Central memory CD4-positive, alpha-beta T cell (primary cell): ENCODE data around the gene ANKRD13D.

ENCODE experiments used
- DNase-seq: peaks from one replicate; pipeline ENCODE4 v3.0.0; 2022

The ANKRD13D gene

GRCh38 chr11:67274768-67275605, 14.1 kb upstream of the ANKRD13D start:
- no peak for DNase-seq

GRCh38 chr11:67275606-67276409, 13.3 kb upstream of the ANKRD13D start:
- peak; percentile 27 for DNase-seq

GRCh38 chr11:67276781-67277230, 12.3 kb upstream of the ANKRD13D start:
- peak; percentile 32 for DNase-seq

- peak; percentile 95 for DNase-seq
These were observed 11.7 kb upstream of the ANKRD13D start for GRCh38 chr11:67277231-67277961.

GRCh38 chr11:67278135-67278938, 10.8 kb upstream of the ANKRD13D start:
- no peak for DNase-seq

- no peak for DNase-seq
These were observed 10.0 kb upstream of the ANKRD13D start for GRCh38 chr11:67278939-67279588.

- DNase-seq, result no peak
These were observed 9.3 kb upstream of the ANKRD13D start for GRCh38 chr11:67279589-67280340.

- no peak for DNase-seq
These were observed 8.7 kb upstream of the ANKRD13D start for GRCh38 chr11:67280341-67280787.

GRCh38 chr11:67280788-67281551, 8.1 kb upstream of the ANKRD13D start:
- no peak for DNase-seq

- no peak for DNase-seq
These were observed 7.5 kb upstream of the ANKRD13D start for GRCh38 chr11:67281552-67282150.

GRCh38 chr11:67282155-67282875, 6.8 kb upstream of the ANKRD13D start:
- no peak for DNase-seq

- DNase-seq, result no peak
These were observed 6.2 kb upstream of the ANKRD13D start for GRCh38 chr11:67282876-67283371.

- DNase-seq, result no peak
These were observed 5.6 kb upstream of the ANKRD13D start for GRCh38 chr11:67283481-67283963.

GRCh38 chr11:67284811-67285540, 4.1 kb upstream of the ANKRD13D start:
- no peak for DNase-seq

GRCh38 chr11:67285541-67286498, 3.3 kb upstream of the ANKRD13D start:
- peak; percentile 40 for DNase-seq

- DNase-seq, result no peak
These were observed 2.3 kb upstream of the ANKRD13D start for GRCh38 chr11:67286621-67287333.
